ENCODE results near the gene BTBD2.

The BTBD2 gene
- 3.9 to 22.5 (median 12.9) reads per million in 18 experiments for total RNA-seq

DNA sequence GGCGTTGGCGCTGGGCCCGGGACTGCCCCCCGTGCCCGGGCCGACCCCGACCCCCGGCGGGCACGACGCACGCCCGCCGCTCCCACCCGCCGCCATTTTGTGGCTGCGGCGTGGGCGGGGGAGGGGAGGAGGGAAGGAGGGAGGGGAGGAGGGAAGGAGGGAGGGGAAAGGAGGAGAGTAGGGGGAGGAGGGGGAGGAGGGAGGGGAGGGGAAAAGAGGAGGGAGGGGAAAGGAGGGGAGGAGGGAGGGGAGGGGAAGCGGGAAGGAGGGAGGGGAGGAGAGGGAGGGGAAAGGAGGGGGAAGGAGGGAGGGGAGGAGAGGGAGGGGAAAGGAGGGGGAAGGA, at the start of gene BTBD2:
Gene BTBD2 (minus strand): TSS at position 107 of the 343 bp plus-strand sequence. CDS start 11 bp downstream, at position 96.
- peak; percentile 20 to 39 for DNase-seq

DNA sequence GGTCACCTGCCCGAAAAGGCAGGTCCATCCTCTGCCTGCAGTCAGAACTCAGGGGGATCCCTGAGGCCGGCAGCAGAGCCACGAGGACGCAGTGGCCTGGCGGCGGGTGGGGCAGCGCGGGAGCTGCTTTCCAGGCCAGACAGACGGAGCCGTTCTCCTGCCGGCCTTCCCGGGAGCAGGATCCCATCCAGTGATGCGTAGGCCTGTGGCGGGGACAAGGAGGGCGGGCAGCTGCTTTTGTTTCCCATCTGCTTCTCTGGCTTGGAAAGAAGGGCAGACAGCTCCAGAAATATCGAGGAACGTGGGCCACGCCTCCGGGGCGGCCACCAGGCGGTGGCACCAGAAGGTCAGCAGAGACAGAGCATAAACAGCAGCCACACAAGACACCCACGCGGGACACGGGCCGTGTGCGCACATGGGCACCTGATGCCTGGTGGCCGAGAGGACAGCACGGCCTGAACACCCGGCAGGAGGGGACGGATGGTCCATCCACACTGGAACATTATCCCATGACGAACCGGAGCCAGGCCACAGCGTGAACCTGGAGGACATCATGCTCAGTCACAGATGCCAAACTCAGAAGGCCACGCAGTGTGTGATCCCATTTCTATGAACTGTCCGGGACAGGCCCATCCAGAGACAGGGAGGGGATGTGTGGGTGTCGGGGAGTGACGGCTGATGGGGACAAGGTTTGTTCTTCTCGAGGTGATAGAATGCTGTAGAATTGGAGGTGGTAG, 49.4 kb upstream of the BTBD2 start:
- DNase-seq = no peak

GRCh38 chr19:2064395-2064787, 48.9 kb upstream of the BTBD2 start:
- DNase-seq = no peak

DNA sequence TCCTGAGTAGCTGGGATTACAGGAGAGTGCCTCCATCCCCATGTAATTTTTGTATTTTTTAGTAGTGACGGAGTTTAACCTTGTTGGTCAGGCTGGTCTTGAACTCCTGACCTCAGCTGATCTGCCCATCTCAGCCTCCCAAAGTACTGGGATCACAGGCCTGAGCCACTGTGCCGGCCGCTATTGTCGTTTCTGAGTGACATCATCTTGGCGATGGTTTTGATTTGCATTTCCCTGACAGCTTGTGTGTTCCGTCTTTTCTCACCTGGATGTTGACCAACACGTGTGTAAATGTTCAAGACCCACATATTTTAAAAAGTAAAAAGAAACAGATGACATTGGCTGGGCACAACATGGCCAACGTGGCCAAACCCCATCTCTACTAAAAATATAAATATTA, 48.3 kb upstream of the BTBD2 start:
- no peak for DNase-seq

DNA sequence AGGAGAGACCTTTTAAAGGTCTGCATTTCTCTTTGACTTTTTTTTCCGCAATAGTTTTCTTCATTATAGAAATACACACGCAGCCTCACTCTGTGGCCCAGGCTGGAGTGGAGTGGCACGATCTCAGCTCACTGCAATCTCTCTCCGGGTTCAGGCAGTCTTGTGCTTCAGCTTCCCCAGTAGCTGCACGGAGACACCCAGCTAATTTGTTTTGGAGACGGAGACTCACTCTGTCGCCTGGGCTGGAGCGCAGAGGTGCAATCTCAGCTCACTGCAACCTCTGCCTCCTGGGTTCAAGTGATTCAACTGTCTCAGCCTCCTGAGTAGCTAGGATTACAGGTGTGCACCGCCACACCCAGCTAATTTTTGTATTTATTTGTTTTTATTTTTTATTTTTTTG, 47.3 kb upstream of the BTBD2 start:
- no peak for DNase-seq

GRCh38 chr19:2062389-2062729, 46.8 kb upstream of the BTBD2 start:
- DNase-seq = no peak

DNA sequence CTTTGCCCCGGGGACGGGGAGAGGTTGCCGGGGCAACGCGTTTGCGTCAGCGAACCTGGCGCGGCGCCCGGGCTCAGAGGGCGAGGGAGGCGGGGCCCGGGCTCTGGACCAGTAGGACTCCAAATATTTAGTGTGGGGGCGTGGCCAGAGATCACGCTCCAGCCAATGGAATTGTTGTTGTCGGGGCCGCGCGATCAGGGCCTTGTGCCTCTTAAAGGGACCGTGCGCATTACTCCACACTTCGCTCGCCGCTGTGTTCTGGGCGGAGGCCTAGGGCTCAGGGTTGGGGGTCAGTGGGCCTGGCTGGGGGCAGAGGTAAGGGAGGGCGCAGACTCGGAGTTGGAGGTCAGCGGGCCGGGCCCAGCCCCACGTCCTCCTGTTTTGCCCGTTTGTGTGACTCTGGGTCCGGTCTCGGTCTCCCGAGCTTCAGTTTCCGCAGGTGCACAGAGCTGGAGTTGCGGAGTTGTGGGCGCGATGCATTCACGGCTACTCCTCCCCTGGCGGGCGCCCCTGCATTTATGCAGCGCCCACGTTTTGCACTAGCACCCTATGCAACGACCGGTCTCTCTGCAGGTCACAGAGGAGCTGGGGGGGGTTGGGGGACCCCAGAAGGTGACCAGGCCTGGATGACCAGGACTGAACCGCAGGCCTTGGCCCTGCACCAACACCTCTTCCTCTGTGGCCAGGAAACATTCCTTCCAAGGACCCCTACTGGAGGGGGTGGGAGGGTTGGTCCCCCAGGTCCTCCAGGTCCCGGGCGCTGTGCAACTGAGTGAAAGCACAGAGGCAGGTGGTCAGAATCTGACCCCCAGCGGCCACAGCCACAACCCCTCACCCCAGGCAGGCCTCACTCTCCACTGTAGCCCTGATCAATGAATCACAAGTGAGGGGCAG, 46.2 kb upstream of the BTBD2 start:
- peak; percentile 99 for DNase-seq

DNA sequence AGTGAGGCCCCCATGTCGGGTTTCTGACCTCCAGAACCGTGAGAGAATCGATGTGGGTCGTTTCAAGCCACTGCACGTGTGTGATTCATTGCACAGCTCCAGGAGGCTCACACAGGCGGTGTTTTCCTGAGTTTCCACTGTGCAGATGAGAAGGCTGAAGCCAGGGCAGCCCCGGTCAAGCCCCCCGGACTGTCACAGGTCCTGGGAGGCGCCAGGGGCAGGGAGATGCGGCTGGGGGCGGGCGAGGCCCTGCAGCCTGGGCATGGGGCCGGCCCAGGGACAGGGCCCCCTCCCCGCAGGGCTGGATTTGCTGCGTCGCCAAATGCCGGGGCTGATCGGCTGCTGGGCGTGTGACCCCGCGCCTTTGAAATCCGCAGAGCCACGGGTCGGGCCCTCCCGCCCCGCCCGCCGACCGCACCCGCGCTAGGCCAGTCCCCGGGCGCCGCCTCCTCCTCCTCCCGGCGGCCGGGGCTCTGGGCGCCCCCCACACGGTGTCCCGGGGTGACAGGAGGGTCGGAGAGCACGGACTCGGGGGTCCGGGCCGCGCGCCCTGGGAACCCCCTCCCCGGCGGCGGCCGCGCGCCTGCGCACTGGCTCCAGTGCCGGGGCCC, 45.5 kb upstream of the BTBD2 start:
- DNase-seq = peak in 1 of 2 donors; percentile 52

DNA sequence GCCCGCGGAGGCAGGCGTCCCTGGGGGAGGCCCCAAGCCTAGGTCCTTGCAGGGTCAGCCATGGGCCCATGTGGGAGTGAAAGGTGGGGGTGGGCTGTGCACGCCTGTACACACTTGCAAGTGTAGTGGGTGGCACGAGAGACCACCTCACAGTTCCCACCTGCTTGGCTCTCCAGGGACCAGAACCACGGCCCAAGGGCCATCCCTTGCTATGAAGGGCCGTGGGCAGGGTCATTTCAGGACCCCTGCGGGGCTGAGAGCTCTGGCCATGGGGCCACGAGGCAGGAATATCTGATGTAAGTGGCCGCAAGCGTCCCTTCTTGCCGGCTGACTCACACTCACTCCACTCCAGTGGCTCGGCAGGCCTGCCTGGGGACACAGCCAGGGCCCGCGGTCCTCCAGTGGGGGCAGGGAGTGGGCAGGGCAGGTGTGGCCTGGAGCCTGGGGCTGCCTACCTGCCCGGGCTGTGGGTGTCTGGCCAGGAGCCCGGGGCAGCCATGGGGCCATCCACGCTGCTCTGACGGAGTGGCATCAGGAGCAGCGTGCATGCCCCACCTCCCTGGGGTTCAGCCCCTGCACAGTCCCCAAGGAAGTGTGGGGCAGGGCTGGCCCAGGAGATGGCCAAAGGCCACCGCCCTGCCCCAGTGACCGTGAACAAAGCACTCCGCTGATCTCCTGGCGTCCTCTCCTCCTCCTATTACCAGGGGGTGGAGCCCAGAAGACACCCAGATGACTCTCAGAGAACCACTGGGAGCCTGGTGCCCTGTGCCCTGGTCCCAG, 44.1 kb upstream of the BTBD2 start:
- no peak for DNase-seq

DNA sequence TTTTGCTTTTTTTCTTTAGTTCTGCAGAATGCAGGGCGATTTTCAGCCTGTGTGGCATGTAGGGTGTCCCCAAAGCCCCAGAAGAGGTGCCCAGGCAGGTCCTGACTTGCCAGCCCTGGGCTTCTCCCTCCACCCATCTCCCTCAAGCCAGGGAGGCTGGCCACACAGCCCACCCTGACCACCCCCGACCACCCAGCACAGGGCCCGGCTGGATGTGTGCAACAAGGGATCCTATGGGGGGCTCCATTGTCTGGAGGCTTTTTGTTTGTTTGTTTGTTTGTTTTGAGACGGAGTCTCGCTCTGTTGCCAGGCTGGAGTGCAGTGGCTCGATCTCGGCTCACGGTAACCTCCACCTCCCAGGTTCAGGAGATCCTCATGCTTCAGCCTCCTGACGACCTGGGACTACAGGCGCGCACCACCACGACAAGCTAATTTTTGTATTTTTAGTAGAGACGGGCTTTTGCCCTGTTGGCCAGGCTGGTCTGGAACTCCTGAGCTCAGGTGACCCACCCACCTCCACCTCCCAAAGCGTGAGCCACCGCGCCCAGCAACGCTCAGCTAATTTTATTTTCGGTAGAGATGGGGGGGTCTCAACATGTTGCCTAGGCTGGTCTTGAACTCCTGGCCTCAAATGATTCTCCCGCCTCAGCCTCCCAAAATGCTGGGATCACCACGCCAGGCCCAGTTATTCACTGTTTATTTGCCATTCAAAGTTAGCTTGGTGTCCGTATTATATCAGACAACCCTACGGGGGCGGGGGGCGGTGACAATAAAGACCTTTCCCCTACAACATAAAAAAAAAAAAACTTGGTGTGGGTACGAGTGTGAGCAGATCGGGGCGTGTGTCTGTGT, 43.3 kb upstream of the BTBD2 start:
- DNase-seq = no peak

DNA sequence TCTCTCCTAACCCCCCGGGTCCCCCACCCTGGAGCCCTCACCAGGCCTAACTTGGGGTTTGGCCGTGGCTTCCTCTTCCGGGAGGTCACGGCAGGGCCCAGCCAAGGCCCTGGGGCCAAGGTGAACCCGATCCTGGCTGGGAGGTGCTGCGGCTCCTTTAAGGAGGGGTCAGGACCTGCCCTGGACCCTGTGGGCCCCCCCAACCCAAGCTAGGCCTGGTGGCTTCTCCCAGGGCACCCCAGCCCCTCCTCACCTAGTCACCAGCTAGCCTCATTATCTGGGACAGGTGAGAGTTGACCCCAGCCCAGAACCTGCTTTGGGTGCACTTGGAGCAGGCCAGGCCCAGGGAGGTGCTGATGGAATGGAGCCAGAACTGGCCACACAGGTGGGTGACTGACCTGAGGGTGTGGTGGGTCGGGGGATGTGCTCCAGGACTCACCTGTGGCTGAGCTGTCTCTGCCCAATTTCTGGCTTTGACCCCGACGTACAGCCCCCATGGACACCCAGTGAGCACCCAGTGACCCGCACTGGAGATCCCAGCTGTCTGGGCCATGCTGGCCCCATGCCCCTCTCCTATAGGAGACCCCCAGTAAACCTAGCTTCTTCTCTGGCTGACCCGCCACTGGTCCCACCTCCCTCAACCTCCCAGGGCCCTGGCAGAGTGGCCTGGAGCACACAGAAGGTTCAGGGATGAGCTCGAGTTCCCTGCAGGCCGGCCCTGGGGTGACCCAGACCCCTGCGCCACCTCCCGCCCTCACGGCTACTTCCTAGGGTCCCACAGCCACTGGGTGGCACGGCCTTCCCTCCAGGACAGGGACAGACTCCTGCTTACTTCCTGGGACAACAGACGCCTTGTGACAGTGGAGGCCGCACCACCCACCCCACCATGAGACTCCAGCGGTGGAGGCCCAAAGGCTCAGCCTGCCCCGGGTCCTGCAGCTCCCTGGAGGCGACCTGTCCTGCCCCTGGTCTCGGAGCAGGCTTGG, 42.3 kb upstream of the BTBD2 start:
- no peak for DNase-seq

DNA sequence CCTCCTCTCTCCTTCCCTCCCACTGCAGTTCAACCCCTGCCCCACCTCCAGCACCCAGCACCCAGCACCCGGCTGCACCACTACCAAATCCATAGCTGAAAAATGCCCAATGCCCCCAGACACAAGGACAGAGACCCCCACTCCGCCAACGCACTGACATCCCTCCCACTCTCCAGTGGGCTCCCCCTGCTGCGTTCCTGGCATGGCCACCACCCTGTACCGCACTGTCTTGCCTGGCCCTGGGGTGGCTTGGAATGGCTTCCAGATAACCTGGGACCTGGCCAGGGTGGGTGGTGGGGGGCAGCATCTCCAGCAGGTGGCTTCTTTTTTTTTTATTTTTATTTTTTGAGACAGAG, 41.3 kb upstream of the BTBD2 start:
- no peak for DNase-seq

GRCh38 chr19:2055931-2056836, 40.7 kb upstream of the BTBD2 start:
- DNase-seq = no peak

DNA sequence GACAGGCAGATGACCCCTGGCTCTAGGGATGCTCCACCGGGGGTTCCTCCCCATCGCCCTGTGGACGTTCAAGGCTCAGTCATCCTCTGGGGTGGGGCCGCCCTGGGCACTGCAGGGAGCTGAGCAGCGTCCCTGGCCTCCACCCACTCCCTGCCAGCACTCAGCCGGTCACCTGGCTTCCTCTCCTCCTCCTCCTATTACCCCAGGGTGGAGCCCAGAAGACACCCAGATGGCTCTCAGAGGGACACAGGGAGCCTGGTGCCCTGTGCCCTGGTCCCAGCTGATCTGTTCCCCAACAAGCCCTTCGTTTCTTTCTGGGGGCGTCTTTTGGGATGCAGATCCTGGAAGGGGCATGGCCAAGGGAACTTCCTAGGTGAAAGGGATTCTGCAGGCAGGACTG, 39.2 kb upstream of the BTBD2 start:
- no peak for DNase-seq

- no peak for DNase-seq
Measured at GRCh38 chr19:2053601-2054389, 38.3 kb upstream of the BTBD2 start.

DNA sequence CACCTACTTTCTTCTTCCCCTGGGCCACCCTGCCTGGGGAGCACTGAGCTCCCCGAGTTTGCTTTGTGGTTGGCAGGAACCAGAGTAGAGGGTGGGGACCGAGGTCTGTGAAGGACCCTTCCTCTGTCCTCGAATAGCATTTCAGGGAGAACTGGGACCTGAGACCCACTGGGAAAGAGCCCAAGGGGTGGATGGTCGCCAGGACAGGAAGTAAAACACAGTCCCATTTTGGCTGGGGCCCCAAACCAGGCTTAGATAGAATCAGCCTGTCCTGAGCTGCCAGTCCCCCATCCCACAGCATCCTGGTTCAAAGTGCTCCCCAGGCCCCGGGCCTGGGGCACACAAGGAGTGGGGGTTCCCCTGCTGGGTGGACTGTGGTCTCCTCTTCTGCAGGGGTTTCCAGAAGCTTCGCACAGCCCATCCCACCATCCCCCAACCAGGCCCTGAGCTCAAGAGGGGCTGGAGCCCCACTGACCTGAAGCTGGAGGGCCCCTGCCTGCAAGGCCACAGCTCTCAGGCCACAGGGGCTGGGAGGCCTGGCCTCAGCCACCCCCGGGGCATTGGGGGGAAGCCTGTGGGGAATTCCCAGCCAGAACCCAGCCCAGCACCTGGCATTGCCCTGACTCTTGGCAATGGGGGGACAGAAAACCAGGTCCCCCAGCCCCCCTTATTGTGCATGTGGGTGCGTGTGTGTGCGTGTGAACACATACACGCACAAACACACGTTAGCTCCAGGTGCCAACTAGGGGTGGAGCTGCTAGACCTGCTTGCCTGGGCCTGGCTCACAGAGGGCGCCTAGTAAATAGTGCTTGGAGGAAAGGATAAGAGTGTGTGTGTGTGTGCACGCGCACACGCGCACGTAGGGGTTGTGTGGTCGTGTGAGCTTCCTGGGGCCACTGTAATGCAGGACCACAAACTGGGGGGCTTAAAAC, 36.5 kb upstream of the BTBD2 start:
- DNase-seq = no peak

DNA sequence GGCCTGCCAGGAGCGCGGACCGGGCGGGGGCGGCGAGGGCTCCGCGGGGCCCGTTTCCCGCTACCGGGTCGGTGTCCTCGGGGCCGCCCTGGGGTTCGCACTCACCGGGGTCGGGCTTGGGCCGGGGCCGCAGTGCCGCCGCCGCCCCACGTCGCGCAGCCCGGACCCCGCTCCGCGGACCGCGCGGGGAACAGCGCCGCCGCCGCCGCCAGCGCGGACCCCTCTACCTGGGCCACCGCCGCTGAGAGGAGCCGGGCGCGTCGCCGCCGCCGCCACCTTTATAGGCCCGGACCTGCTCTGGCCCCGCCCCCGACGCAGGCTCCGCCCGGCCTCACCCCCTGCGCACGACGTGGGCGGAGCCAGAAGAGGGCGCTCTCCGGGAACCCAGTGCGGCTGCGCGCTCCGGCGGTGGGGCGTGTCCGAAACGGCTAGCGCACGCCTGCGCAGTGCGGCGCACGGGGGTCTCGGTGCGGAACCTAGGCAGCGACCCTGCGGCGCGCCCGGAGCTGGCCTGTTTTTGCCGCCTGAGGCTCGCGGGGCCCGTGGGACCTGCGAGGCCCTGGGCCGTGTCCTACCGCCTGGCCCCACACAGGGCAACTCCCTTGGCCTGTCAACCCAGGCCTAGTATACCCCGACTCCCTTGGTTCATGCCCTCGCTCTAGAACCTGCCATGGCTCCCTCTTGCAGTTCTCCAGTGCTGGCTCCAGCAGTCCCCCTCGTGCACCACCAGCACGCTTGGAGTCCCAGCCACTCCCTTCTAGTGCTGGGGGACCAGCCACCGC, 35.7 kb upstream of the BTBD2 start, which contains the start of gene MKNK2:
Gene MKNK2 (minus strand): TSS at position 254 of the 782 bp plus-strand sequence. CDS start 393 bp downstream, outside the sequence.
- DNase-seq = peak; percentile 89 to 96

All from inflammatory macrophage (primary cell).